ENCODE measurements around the gene BSND.

BSND gene

DNA sequence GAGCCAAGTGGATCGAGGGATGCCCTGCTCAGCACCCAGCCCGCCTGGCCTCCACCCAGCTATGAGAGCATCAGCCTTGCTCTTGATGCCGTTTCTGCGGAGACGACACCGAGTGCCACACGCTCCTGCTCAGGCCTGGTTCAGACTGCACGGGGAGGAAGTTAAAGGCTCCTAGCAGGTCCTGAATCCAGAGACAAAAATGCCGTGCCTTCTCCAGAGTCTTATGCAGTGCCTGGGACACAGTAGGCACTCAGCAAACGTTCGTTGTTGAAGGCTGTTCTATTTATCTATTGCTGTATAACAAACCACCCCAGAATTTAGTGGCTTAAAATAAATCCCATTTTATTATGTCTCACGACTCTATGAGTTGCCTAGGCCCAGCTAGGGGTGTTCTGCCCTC is 6.8 kb upstream of the BSND start:
- no peak for DNase-seq (ENCODE audit: low spot score)

- DNase-seq (ENCODE audit: low spot score) = no peak
Observed at GRCh38 chr1:54993140-54993539, 5.6 kb upstream of the BSND start.

DNA sequence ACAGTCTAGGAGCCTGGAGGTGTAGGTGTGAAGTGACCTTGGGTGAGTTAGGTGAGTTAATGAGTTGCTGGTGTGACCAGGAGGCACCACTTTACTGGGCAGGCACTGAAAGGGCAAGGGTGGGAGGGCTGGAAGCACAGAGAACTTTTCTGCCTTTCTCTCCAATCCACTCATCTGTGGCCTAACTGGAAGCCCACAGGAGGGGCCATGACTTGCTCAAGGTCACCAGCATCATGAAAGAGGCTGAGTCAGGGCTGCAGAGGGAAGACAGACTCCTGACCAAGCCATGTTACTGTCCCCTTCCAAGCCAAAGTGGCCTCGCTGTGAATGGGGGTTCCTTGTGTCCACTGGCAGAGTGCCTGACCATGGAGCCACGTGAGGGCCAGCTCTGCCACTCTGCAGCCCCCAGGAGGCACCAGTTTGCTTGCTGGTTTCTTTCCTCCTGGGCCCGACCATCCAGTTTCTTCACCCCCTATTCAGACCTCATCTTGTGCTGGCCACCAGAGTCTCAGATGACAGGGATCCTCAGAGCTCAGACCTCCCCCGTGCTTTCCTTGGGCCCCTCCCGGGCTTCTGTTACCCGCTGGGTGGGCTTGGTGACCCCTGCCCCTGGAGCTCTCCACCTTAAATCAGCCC is 4.3 kb upstream of the BSND start:
- DNase-seq (ENCODE audit: low spot score) = no peak

DNA sequence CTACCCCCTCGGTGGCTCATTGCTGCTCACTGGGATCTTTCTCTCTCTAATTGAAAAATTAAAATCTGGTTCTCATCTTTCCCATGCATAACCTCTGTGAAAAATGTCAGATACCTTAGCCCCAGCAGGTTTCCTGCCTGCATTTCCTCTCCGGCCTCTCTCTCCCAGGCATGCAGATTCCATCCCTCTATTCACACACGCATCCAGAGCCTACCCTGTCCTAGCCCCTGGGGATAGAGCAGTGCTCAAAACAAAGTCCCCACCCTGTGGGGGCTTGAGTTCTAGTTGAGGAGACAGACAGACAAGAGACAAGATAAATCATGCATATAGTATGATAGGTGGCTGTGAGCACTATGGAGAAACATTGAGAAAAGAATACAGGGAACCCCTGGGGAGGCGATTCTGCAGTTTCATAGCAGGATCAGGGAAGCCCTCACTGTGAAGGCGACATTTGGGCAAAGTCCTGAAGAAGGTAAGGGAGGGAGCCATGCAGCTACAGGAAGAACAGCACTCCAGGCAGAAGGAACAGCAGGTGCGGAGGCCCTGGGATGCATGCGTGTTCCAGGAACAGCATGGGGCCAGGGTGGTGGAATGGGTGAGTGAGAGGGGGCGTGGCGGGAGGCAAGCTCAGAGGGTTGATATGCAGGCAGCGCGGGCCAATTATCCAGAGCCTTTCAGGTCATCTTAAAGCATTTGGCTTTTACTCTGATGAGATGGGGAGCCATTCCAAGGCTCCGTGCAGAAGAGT is 3.5 kb upstream of the BSND start:
- no peak for DNase-seq (ENCODE audit: low spot score)

GRCh38 chr1:54995835-54996234 is 2.9 kb upstream of the BSND start:
- DNase-seq (ENCODE audit: low spot score) = no peak

- DNase-seq (ENCODE audit: low spot score) = peak; percentile 10
Observed at GRCh38 chr1:54996359-54996868, 2.3 kb upstream of the BSND start.

DNA sequence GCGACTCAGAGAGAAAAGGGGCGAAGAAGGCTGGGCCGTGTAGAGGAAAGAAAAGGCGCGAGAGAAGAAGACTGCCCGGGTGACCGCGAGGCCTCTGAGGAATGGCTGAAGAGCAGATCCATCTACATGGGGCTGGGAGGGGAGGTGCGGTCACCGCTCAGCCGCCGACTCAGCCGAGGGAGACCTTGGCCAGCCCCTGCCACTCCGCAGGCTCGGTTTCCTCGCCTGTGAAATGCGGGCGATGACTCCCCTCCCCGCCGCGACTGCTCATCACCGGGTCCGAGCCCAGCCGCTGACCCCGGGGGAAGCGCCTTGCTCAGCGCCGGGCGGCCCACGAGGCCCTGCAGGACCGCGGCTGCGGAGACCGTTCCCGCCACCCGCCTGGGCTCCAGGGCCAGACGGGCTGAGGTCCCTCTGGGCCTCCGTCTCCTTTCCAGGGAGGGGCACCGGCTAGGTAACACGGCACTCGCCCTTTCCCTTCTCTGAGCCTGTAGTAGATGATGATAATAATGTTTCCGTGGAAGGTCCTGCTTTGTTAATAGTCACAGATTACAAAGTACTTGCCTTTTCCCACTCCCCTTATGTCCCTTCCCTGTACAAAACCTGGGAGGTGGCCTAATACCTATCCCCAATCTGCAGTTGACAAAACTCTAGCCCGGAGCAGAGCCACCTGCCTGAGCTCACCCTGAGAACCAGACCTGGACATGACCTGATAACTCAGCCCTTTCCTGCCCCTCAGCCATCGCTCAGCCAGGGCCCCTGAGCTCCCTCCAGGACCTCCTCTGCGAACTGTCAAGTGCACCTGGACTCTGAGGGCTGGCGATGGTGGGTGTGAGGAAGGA is 1.6 kb upstream of the BSND start:
- DNase-seq (ENCODE audit: low spot score) = no peak

- DNase-seq (ENCODE audit: low spot score) = no peak
Observed at GRCh38 chr1:54997711-54997986, 1.1 kb upstream of the BSND start.

DNA sequence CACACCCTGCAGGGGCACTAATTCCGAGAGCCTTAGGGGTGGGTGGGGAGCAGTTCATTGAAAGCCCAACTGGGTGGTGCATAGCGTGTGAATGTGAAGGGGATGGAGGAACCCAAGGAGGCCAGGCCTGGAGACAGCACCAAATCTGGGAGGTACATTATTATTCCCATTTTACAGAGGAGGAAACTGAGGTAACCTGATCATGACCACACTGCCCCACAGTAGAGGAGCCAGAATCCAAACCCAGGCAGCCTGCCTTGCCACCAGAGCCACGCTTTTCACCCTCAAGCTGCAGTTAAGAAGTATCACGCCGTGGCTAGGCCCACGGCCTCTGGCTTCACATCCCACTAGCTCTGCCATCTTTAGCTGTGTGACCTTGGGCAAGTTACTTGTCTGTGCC is 633 bp upstream of the BSND start:
- DNase-seq (ENCODE audit: low spot score) = no peak

DNA sequence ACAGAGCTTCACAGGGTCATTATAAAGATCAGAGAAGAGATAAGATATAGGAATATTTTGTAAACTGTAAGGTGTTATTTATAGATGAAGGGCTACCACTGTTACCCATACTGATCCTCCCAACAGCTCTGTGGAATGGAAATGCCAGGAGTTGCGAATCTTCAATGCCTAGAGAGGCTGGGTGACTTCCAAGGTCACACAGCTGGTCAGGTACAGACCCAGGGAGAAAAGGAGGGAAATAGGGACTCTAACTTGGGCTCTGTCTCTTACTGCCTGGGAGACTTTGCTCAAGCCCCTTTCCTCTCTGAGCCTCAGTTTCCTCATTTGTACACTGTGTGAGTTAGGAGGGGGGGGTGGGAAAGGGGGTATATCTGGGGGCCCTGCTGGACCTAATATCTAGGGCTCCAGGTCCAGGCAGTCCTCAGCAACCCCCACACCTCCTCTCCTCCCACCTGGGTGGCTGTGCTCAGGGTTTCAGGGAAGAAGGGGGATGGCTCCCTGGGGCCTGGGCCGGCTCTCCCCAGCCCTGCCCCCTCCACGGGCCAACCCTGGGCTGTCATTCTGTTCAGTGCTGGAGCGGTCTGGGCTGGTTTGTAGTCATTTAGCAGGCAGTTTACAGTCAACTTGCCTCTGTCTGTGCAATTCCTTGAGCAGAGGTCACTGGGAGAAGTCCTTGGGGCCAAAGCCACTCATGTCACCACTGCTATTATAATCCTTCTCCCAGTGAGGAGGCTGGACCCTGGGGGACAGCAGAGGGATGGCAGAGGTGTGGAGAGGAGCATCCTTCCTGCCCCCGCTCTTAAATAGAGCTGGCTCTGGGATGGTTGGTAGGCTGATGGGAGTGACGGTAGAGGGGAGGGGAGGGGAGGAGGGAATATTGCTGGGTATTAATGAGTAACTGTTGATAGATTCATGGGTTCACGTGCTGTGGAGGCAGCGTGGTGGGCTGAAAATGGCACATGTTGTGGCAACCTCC is 1.7 kb downstream of the BSND start:
- DNase-seq (ENCODE audit: low spot score) = no peak

GRCh38 chr1:55001311-55001710 is 2.6 kb downstream of the BSND start:
- DNase-seq (ENCODE audit: low spot score) = no peak

DNA sequence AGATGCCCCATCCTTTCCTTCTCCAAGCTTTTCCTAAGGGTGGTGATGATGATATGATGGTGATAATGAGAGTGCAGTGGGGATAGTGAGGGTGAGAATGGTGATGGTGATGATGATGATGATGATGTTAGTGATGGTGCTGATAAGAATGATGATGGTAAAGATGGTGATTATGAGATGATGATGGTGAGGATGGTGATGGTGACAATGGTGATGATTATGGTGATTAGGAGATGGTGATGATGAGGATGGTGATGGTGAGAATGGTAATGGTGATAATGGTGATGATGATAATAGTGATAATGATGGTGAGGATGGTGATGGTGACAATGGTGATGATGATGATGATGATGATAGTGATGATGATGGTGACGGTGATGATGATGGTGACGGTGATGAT is 4.0 kb downstream of the BSND start:
- no peak for DNase-seq (ENCODE audit: low spot score)

DNA sequence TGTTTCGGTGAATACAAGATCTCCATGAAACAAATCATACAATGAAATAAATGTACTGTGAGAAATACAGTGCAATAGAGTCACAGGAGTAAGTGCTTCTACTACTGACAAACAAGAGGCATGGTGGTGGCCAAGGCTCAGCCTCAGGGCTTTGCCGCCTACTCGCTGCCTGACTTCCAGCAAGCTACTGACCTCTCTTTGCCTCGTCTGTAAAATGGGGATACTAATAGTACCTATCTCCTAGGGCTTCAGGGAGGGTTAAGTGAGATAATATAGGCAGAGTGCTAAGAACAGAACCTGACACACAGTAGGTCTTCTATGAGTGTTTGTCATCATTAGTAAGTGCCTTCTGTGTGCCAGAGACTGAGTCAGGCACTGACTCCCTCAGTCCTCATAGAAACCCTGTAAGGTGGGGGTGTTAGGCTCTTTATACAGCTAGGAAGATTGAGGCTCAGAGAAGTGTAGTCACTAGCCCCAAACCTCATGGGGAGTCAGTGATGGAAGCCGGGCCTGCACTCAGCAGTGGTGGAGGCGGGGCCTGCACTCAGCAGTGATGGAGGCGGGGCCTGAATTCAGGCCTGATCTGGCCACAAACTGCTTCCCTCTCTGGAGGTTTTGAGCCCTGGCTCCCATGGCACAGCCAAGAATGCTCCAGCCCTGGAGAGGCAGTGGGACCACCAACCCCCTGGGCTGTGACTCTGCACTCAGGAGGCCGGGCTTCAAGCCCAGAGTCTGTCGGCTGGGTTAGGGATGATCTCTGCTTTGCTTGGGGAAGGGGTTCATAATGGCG is 6.8 kb downstream of the BSND start:
- DNase-seq (ENCODE audit: low spot score) = no peak

DNA sequence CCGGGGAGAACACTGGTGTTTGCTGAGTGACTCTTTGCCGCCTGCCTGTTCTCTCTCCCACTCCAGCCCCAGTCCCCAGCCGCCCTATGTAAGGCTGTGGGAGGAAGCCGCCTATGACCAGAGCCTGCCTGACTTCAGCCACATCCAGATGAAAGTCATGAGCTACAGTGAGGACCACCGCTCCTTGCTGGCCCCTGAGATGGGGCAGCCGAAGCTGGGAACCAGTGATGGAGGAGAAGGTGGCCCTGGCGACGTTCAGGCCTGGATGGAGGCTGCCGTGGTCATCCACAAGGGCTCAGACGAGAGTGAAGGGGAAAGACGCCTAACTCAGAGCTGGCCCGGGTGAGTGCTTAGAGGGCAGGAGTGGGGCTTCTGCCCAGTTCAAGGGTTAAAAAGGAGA is 8.2 kb downstream of the BSND start:
- no peak for DNase-seq (ENCODE audit: low spot score)

- no peak for DNase-seq (ENCODE audit: low spot score)
Observed at GRCh38 chr1:55007625-55008024, 8.9 kb downstream of the BSND start.

- DNase-seq (ENCODE audit: low spot score) = no peak
Observed at GRCh38 chr1:55010194-55010886, 11.6 kb downstream of the BSND start.

DNA sequence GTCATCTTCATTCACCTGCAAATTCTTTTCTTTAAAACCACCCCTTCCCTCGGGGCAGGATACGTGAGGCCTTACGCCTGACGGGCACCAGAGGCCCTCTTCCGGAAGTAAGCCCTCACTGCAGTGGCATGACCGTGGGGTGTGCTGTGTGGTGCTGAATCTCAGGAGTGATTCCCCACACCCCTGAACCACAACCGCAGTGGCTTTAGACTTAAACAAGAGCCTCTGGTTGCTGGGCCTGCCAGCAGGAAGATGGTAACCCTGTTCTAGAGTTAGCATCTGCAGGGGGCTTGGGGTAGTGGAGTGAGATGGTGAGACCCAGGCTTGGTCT is 12.1 kb downstream of the BSND start:
- DNase-seq (ENCODE audit: low spot score) = no peak

- no peak for DNase-seq (ENCODE audit: low spot score)
Observed at GRCh38 chr1:55012661-55013060, 13.9 kb downstream of the BSND start.

DNA sequence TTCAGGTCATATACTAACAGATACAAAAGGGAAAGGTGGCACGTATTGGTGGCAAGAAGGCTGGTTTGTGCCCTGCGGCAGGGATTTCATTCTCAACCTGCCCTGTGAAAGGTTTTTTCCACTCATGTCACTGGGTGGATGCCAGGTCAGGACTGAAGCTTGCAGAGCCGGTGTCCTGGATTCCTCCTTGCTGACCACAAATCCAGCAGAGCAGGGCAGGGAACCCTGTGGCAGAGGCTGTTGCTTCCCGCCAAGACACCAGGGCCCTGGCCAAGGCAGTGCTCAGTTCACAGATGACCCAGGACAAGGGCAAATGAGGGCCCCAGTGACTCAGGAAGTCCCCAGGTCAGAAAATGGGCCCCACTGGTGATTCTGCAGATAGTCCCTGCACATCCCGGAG is 16.4 kb downstream of the BSND start:
- DNase-seq (ENCODE audit: low spot score) = no peak

GRCh38 chr1:55015731-55016620 is 17.2 kb downstream of the BSND start:
- no peak for DNase-seq (ENCODE audit: low spot score)

Measured in putamen (tissue), 1 donor.